GM12878 (cell line): ENCODE results near the gene RPGRIP1. TPM values are rescaled to one million over a fixed set of nuclear protein-coding genes. Genes with fewer than 3 reads are reported as not detected.
A peak's percentile ranks its signal among the peaks of the same experiment; 100 is the strongest.

Experiments used
- ATAC-seq: fragments of 200-7000 bp; cut with Tn5 transposase; 3 replicates; pipeline ENCODE4 v1.9.1; 2020; ENCODE audit warnings: mild to moderate bottlenecking, moderate library complexity
- BruUV-seq: library from RNA; stranded (reverse); fragments of 400-500 nt; replicated peaks from 2 replicates; lab custom pipeline; 2021; lab: Mats Ljungman, UMichigan
- CTCF ChIA-PET: fragments of 300-600 bp; sonication (Branson Sonifier 250); formaldehyde crosslinking; extraction: SDS; loops from one replicate; lab custom pipeline; 2021; ENCODE audit warnings: inconsistent platforms; lab: Yijun Ruan, JAX
- POLR2A ChIA-PET: fragments of 350-600 bp; formaldehyde crosslinking; extraction: SDS; loops from one replicate; lab custom pipeline; 2021; ENCODE audit warnings: inconsistent platforms; lab: Charles Lee
- RAD21 ChIA-PET: fragments of 300-600 bp; sonication (Branson Sonifier 250); formaldehyde crosslinking; loops from one replicate; lab custom pipeline; 2023; ENCODE audit warnings: antibody characterized with exemption; ENCODE audit not compliant: unreplicated experiment; lab: Charles Lee
- SMC1A ChIA-PET: fragments of 300-600 bp; sonication (Branson Sonifier 250); formaldehyde crosslinking; loops from one replicate; lab custom pipeline; 2023; ENCODE audit not compliant: unreplicated experiment, uncharacterized antibody; lab: Charles Lee
- DNase-seq: peaks from one replicate; pipeline ENCODE4 v3.0.0-alpha.2; 2011; ENCODE audit warnings: low read depth, low spot score
- FAIRE-seq: peaks from 3 replicates; lab custom pipeline; 2011; peaks lifted over from hg19 to GRCh38; lab: Jason Lieb, UNC
- H2AFZ ChIP-seq: 2 replicates; pipeline ENCODE4 v1.6.0; 2011; ENCODE audit warnings: low read depth, low read length, control low read depth; ENCODE audit not compliant: control insufficient read depth
- H3K27ac ChIP-seq: 2 replicates; pipeline ENCODE4 v1.5.1; 2011; ENCODE audit warnings: control low read depth; ENCODE audit not compliant: control insufficient read depth, insufficient read depth
- H3K27me3 ChIP-seq, 2 experiments: replicated peaks in 1 of 2; 2 replicates each; pipeline versions ENCODE4 v1.6.0 to v1.6.1; 2011; ENCODE audit warnings: low read length in 1 of 2; ENCODE audit not compliant: control insufficient read depth in 2 of 2, insufficient read depth in 2 of 2
- H3K36me3 ChIP-seq, 2 experiments: 2 replicates each; pipeline ENCODE4 v1.5.1; 2011; ENCODE audit warnings: low read length in 1 of 2; ENCODE audit not compliant: control insufficient read depth in 2 of 2, insufficient read depth in 2 of 2
- H3K4me1 ChIP-seq: 2 replicates; pipeline ENCODE4 v1.6.1; 2011; ENCODE audit warnings: mild to moderate bottlenecking, low read length, moderate library complexity, mixed read lengths; ENCODE audit not compliant: control insufficient read depth, insufficient read depth
- H3K4me2 ChIP-seq: 2 replicates; pipeline ENCODE4 v1.6.0; 2011; ENCODE audit warnings: control low read depth; ENCODE audit not compliant: control insufficient read depth, insufficient read depth
- H3K4me3 ChIP-seq: fragments of 200-600 bp; sonication (generic); 2 replicates; pipeline ENCODE4 v1.5.1; 2016
- H3K79me2 ChIP-seq: 2 replicates; pipeline ENCODE4 v1.6.0; 2011; ENCODE audit warnings: low read length; ENCODE audit not compliant: control insufficient read depth, insufficient read depth
- H3K9ac ChIP-seq: 2 replicates; pipeline ENCODE4 v1.8.0; 2011; ENCODE audit warnings: low read length, control low read depth, mixed read lengths; ENCODE audit not compliant: control insufficient read depth, insufficient read depth
- H3K9me3 ChIP-seq: replicated peaks from 3 replicates; pipeline ENCODE4 v1.5.1; 2011; ENCODE audit warnings: mild to moderate bottlenecking, low read length; ENCODE audit not compliant: control insufficient read depth, insufficient read depth
- H4K20me1 ChIP-seq: 2 replicates; pipeline ENCODE4 v1.6.0; 2011; ENCODE audit not compliant: control insufficient read depth, insufficient read depth
- BACH1 ChIP-seq: fragments of 450-650 bp; IDR thresholded peaks from 2 replicates; pipeline ENCODE4 v1.6.1; 2017; ENCODE audit warnings: mild to moderate bottlenecking, borderline replicate concordance
- EZH2 ChIP-seq: IDR thresholded peaks from 2 replicates; pipeline ENCODE4 v1.6.1; 2012; ENCODE audit warnings: low read depth, mild to moderate bottlenecking, control low read depth, inconsistent platforms, low read length, borderline replicate concordance; ENCODE audit not compliant: control insufficient read depth
- FOXK2 ChIP-seq: fragments of 450-650 bp; IDR thresholded peaks from 2 replicates; pipeline ENCODE4 v1.6.1; 2017; ENCODE audit warnings: mild to moderate bottlenecking, moderate library complexity
- HCFC1 ChIP-seq: fragments of 150-350 bp; IDR thresholded peaks from 2 replicates; pipeline ENCODE4 v1.6.1; 2014; ENCODE audit warnings: low read length
- HSF1 ChIP-seq: fragments of 150-350 bp; IDR thresholded peaks from 2 replicates; pipeline ENCODE4 v1.6.1; 2014; ENCODE audit warnings: mild to moderate bottlenecking, low read depth, low read length
- PKNOX1 ChIP-seq: fragments of 450-650 bp; IDR thresholded peaks from 2 replicates; pipeline ENCODE4 v1.6.1; 2016; ENCODE audit warnings: mild to moderate bottlenecking
- POLR2AphosphoS5 ChIP-seq: IDR thresholded peaks from 2 replicates; pipeline ENCODE4 v1.6.1; 2011; ENCODE audit warnings: mild to moderate bottlenecking, low read length, inconsistent platforms
- RCOR1 ChIP-seq: conservative IDR thresholded peaks from 2 replicates; pipeline ENCODE4 v1.6.1; 2012; ENCODE audit warnings: low read depth, low read length, improper control_type of control experiment
- SMARCA5 ChIP-seq: fragments of 450-650 bp; IDR thresholded peaks from 2 replicates; pipeline ENCODE4 v1.6.1; 2017; ENCODE audit warnings: mild to moderate bottlenecking
- WGBS: methylation state at CpG from one replicate; pipeline ENCODE4 v1.1.6; 2016; ENCODE audit warnings: low lambda C conversion rate; ENCODE audit not compliant: insufficient replicate concordance, insufficient coverage; ENCODE audit errors: missing lambda C conversion rate; 5-methylcytosine and 5-hydroxymethylcytosine counted together
- in situ Hi-C: fragments of 300-500 bp; cut with MboI; formaldehyde crosslinking; loops from 9 replicates; pipeline ENCODE4 v1.14.3; 2018; ENCODE audit warnings: mixed read lengths
- intact Hi-C: fragments of 100-400 bp; cut with micrococcal nuclease; formaldehyde crosslinking; loops from one replicate; pipeline ENCODE4 v1.14.2; 2022; ENCODE audit not compliant: unreplicated experiment
- polyA plus RNA-seq, 11 experiments: library from polyadenylated mRNA; depleted of rRNA in 4 of 11; unstranded in 6 of 11; stranded (reverse) in 5 of 11; fragments of >200 nt; fragmentation: Nextera tagmentation in 4 of 11; fragmentation: Illumina TruSeq in 1 of 11; extraction: Ambion mirVana in 4 of 11; extraction: Trizol in 1 of 11; gene quantifications; 1 replicate in 1 of 11; 2 replicates in 10 of 11; pipeline versions ENCODE4 v1.2.1 to v1.2.3, GENCODE V29; 2011 to 2016; ENCODE audit warnings: inconsistent platforms in 2 of 11, missing spikeins in 2 of 11, low read depth in 1 of 11
- total RNA-seq, 4 experiments: library from RNA; depleted of rRNA in 3 of 4; stranded (reverse); fragments of >200 nt in 3 of 4; fragmentation: Illumina TruSeq in 1 of 4; extraction: Trizol in 1 of 4; gene quantifications; 2 replicates each; pipeline versions ENCODE4 v1.2.1 to v1.2.3, GENCODE V29; 2013 to 2021

Gene RPGRIP1
- total and polyA plus RNA-seq, 10 of the 15 experiments (the other 5 are each of a cell fraction or from before 2014, with no cell fraction given): 0.07 to 1.1 (median 0.30) TPM; not detected in 1

DNA sequence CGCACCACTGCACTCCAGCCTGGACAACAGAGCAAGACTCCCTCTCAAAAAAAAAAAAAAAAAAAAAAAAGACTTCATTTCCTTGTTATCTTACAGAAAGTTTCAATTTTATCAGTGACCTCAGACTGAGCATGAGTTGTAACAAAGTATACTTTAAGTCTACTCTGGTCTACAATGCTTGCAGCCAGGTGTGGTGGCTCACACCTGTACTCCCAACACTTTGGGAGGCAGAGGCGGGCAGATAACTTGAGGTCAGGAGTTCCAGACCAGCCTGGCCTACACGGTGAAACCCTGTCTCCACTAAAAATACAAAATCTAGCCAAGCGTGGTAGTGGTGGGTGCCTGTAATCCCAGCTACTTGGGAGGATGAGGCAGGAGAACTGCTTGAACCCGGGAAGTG, 28.7 kb upstream of the RPGRIP1 start:
- ChIA-PET CTCF (no interaction called here), SMC1A (no interaction called here), RAD21 (no interaction called here), POLR2A (interaction anchor here (1.4 kb wide), 1 partner anchor 14 kb away, joined by 4 read pairs; no protein-coding TSS in a partner anchor)
- H3K36me3 ChIP-seq: peaks cover 6 to 45% of the 10 kb centered on the region in 2 experiments
- H3K79me2 ChIP-seq: peaks cover 92% of the 10 kb centered on the region
- no peak for DNase-seq
- H3K9ac ChIP-seq: no peak overlapping the region
- H2AFZ ChIP-seq: no peak overlapping the region
- TF ChIP-seq PKNOX1: no peak
- no peak for TF ChIP-seq HSF1
- TF ChIP-seq POLR2AphosphoS5: peak; percentile 73
- 96% methylated on average over 5 of the region's 5 CpGs for WGBS
- ATAC-seq: no peak
- H3K4me3 ChIP-seq: no peak overlapping the region
- no peak overlapping the region for H3K4me2 ChIP-seq
- FAIRE-seq: no peak
- H3K9me3 ChIP-seq: no peaks in the 10 kb centered on the region
- no peaks in the 10 kb centered on the region for H3K27me3 ChIP-seq
- H4K20me1 ChIP-seq: peaks cover 11% of the 10 kb centered on the region
- no peak overlapping the region for H3K27ac ChIP-seq
- intact Hi-C loops (no loop called here), in situ Hi-C loops (no loop called here)
- no TSS peak for BruUV-seq
- H3K4me1 ChIP-seq: no peaks in the 10 kb centered on the region

- Histone ChIP-seq H3K4me3 (no peak overlapping the region), H3K27me3 (no peaks in the 10 kb centered on the region), H3K36me3 (peaks cover 11 to 44% of the 10 kb centered on the region in 2 experiments), H3K9me3 (no peaks in the 10 kb centered on the region), H3K4me1 (0 out of 2 replicates have a peak, but pooled peaks cover 4% of the 10 kb centered on the region)
- no peak for FAIRE-seq
- POLR2A ChIA-PET: no interaction called here
- no peak for TF ChIP-seq HCFC1
- no peak for TF ChIP-seq SMARCA5
- TF ChIP-seq BACH1: no peak
- no peak for TF ChIP-seq FOXK2
- TF ChIP-seq POLR2AphosphoS5: peak; percentile 66
- TF ChIP-seq EZH2: no peak
- no peak for TF ChIP-seq RCOR1
- TF ChIP-seq, all 136 proteins: peak for 1
- Histone ChIP-seq H3K9ac (no peak overlapping the region), H2AFZ (no peak overlapping the region), H3K79me2 (peaks cover 93% of the 10 kb centered on the region), H3K27ac (no peak overlapping the region), H4K20me1 (peaks cover 14% of the 10 kb centered on the region), H3K4me2 (no peak overlapping the region)
- CTCF ChIA-PET: no interaction called here
- SMC1A ChIA-PET: no interaction called here
- RAD21 ChIA-PET: no interaction called here
- DNase-seq (no peak), ATAC-seq (no peak)
- WGBS: 97% methylated on average over 2 of the region's 2 CpGs
- BruUV-seq: no TSS peak
- in situ Hi-C loops (no loop called here), intact Hi-C loops (no loop called here)
These were observed 27.7 kb upstream of the RPGRIP1 start for GRCh38 chr14:21252149-21252548.
